Upper lobe of right lung (tissue), 1 donor: ENCODE data around the gene CLIC5. TPM values are rescaled to one million over a fixed set of nuclear protein-coding genes. Genes with fewer than 3 reads are reported as not detected.

ENCODE experiments used
- ATAC-seq: fragments of 200-7000 bp; cut with Tn5 transposase; one replicate; pipeline ENCODE4 v1.9.1; 2020; ENCODE audit warnings: mild to moderate bottlenecking, moderate library complexity
- DNase-seq: peaks from one replicate; pipeline ENCODE4 v3.0.0-alpha.2; 2020
- H3K27ac ChIP-seq: fragments of 200-600 bp; one replicate; pipeline ENCODE4 v1.8.0; 2022
- H3K27me3 ChIP-seq: fragments of 200-600 bp; one replicate; pipeline ENCODE4 v1.8.0; 2022; ENCODE audit warnings: mild to moderate bottlenecking
- H3K36me3 ChIP-seq: fragments of 200-600 bp; one replicate; pipeline ENCODE4 v1.8.0; 2022
- H3K4me1 ChIP-seq: fragments of 200-600 bp; one replicate; pipeline ENCODE4 v1.8.0; 2022
- H3K4me3 ChIP-seq: fragments of 200-600 bp; one replicate; pipeline ENCODE4 v1.8.0; 2022; ENCODE audit warnings: mild to moderate bottlenecking
- H3K9me3 ChIP-seq: fragments of 200-600 bp; one replicate; pipeline ENCODE4 v1.8.0; 2022
- CTCF ChIP-seq: fragments of 200-600 bp; IDR thresholded peaks from one replicate; pipeline ENCODE4 v1.8.0; 2022; ENCODE audit warnings: antibody characterized with exemption
- intact Hi-C: fragments of 100-400 bp; cut with DNase I; formaldehyde crosslinking; loops from one replicate; pipeline ENCODE4 v1.11.0; 2022
- total RNA-seq: library from RNA; stranded (reverse); fragmentation: NEBNext Ultra II Directional; extraction: Animal tissue kit (Norgen Biotek cat#: 25700); gene quantifications from one replicate; pipeline ENCODE4 v1.2.1, GENCODE V29; 2021
- donor health status: DM: no; HTN: yes; CAD: no; lungs with severe emphysema.

The CLIC5 gene
- total RNA-seq, 1 donor from 2014 or later = 131 TPM

GRCh38 chr6:46035242-46035641 is 19.6 kb upstream of the CLIC5 start:
- no peak for TF ChIP-seq CTCF
- no peaks in the 10 kb centered on the region for H3K9me3 ChIP-seq
- DNase-seq (no peak), ATAC-seq (no peak)
- intact Hi-C loops = no loop called here
- no peak overlapping the region for H3K4me3 ChIP-seq
- H3K36me3 ChIP-seq = no peaks in the 10 kb centered on the region
- no peaks in the 10 kb centered on the region for H3K27me3 ChIP-seq
- no peak overlapping the region for H3K27ac ChIP-seq
- no peaks in the 10 kb centered on the region for H3K4me1 ChIP-seq

- intact Hi-C loops = no loop called here
- no peaks in the 10 kb centered on the region for H3K27me3 ChIP-seq
- ATAC-seq = peak; percentile 33
- no peaks in the 10 kb centered on the region for H3K9me3 ChIP-seq
- no peaks in the 10 kb centered on the region for H3K4me1 ChIP-seq
- H3K36me3 ChIP-seq = no peaks in the 10 kb centered on the region
- DNase-seq = no peak
- no peak overlapping the region for H3K27ac ChIP-seq
- no peak for TF ChIP-seq CTCF
- no peak overlapping the region for H3K4me3 ChIP-seq
These were observed 16.7 kb upstream of the CLIC5 start for GRCh38 chr6:46032110-46032998.

GRCh38 chr6:46029602-46030001 is 13.9 kb upstream of the CLIC5 start:
- H3K27me3 ChIP-seq = no peaks in the 10 kb centered on the region
- no peaks in the 10 kb centered on the region for H3K9me3 ChIP-seq
- ATAC-seq = no peak
- DNase-seq = no peak
- H3K4me3 ChIP-seq = no peak overlapping the region
- H3K36me3 ChIP-seq = no peaks in the 10 kb centered on the region
- no peak for TF ChIP-seq CTCF
- H3K4me1 ChIP-seq = no peaks in the 10 kb centered on the region
- intact Hi-C loops = no loop called here
- H3K27ac ChIP-seq = no peak overlapping the region

- H3K27me3 ChIP-seq = no peaks in the 10 kb centered on the region
- H3K27ac ChIP-seq = no peak overlapping the region
- no peak for TF ChIP-seq CTCF
- DNase-seq = no peak
- intact Hi-C loops = no loop called here
- no peak for ATAC-seq
- no peaks in the 10 kb centered on the region for H3K4me1 ChIP-seq
- no peaks in the 10 kb centered on the region for H3K36me3 ChIP-seq
- H3K4me3 ChIP-seq = no peak overlapping the region
- no peaks in the 10 kb centered on the region for H3K9me3 ChIP-seq
These were observed 10.6 kb upstream of the CLIC5 start for GRCh38 chr6:46026307-46026706.

GRCh38 chr6:46025573-46025972 is 9.9 kb upstream of the CLIC5 start:
- DNase-seq (no peak), ATAC-seq (no peak)
- TF ChIP-seq CTCF = no peak
- no peak overlapping the region for H3K4me3 ChIP-seq
- H3K27me3 ChIP-seq = no peaks in the 10 kb centered on the region
- no peaks in the 10 kb centered on the region for H3K9me3 ChIP-seq
- H3K27ac ChIP-seq = no peak overlapping the region
- no peaks in the 10 kb centered on the region for H3K36me3 ChIP-seq
- intact Hi-C loops = no loop called here
- no peaks in the 10 kb centered on the region for H3K4me1 ChIP-seq
